Osteocyte (in vitro differentiated cells): ENCODE measurements around the gene PSME3. TPM values are rescaled to one million over a fixed set of nuclear protein-coding genes. Genes with fewer than 3 reads are reported as not detected.

Experiments
- DNase-seq: peaks from one replicate; pipeline ENCODE4 v3.0.0; 2021; ENCODE audit warnings: mixed read lengths; ENCODE audit not compliant: unreplicated experiment; ENCODE audit errors: extremely low spot score
- H3K27ac Mint-ChIP-seq: one replicate; pipeline ENCODE4 v1.8.0; 2021; ENCODE audit warnings: mild to moderate bottlenecking, mixed read lengths; ENCODE audit not compliant: unreplicated experiment
- H3K27me3 Mint-ChIP-seq: one replicate; pipeline ENCODE4 v1.8.0; 2021; ENCODE audit warnings: mixed read lengths; ENCODE audit not compliant: unreplicated experiment
- H3K36me3 Mint-ChIP-seq: one replicate; pipeline ENCODE4 v1.8.0; 2021; ENCODE audit warnings: mixed read lengths; ENCODE audit not compliant: unreplicated experiment
- H3K4me1 Mint-ChIP-seq: one replicate; pipeline ENCODE4 v1.8.0; 2021; ENCODE audit warnings: mixed read lengths; ENCODE audit not compliant: unreplicated experiment
- H3K4me3 Mint-ChIP-seq: one replicate; pipeline ENCODE4 v1.8.0; 2021; ENCODE audit warnings: mild to moderate bottlenecking, moderate library complexity, mixed read lengths; ENCODE audit not compliant: unreplicated experiment
- H3K9me3 Mint-ChIP-seq: one replicate; pipeline ENCODE4 v1.8.0; 2021; ENCODE audit warnings: mixed read lengths; ENCODE audit not compliant: unreplicated experiment
- CTCF ChIP-seq: fragments of 200-600 bp; sonication (generic); IDR thresholded peaks from 2 replicates; pipeline ENCODE4 v1.5.0; 2021; ENCODE audit warnings: antibody characterized with exemption, mild to moderate bottlenecking, moderate library complexity
- total RNA-seq: library from RNA; stranded (reverse); gene quantifications from 2 replicates; pipeline ENCODE4 v1.2.1, GENCODE V29; 2021

PSME3 gene
- total RNA-seq, 1 donor from 2014 or later = 111 TPM

- DNase-seq = no peak
- peaks cover 11% of the 10 kb centered on the region for H3K36me3 Mint-ChIP-seq
These were observed 37.0 kb upstream of the PSME3 start for GRCh38 chr17:42796066-42796758.

GRCh38 chr17:42797067-42798007 lies 35.9 kb upstream of the PSME3 start:
- peaks cover 11% of the 10 kb centered on the region for H3K36me3 Mint-ChIP-seq
- no peak for TF ChIP-seq CTCF
- peaks cover 25% of the 10 kb centered on the region for H3K4me1 Mint-ChIP-seq
- DNase-seq = no peak
- H3K27ac Mint-ChIP-seq = no peak overlapping the region
- peak overlapping the region; percentile 92 for H3K4me3 Mint-ChIP-seq
- no peaks in the 10 kb centered on the region for H3K9me3 Mint-ChIP-seq
- peaks cover 15% of the 10 kb centered on the region for H3K27me3 Mint-ChIP-seq

More at GRCh38 chr17:42796066-42796758, 37.0 kb upstream of the PSME3 start:
- no peak overlapping the region for H3K27ac Mint-ChIP-seq
- H3K4me1 Mint-ChIP-seq = peaks cover 25% of the 10 kb centered on the region
- no peaks in the 10 kb centered on the region for H3K9me3 Mint-ChIP-seq
- H3K27me3 Mint-ChIP-seq = peaks cover 10% of the 10 kb centered on the region
- H3K4me3 Mint-ChIP-seq = peak overlapping the region; percentile 92
- TF ChIP-seq CTCF = no peak

- Mint-ChIP-seq H3K4me1 (peaks cover 29% of the 10 kb centered on the region), H3K9me3 (no peaks in the 10 kb centered on the region), H3K36me3 (peaks cover 11% of the 10 kb centered on the region), H3K27me3 (peaks cover 18% of the 10 kb centered on the region), H3K4me3 (peak overlapping the region; percentile 92), H3K27ac (peak overlapping the region; percentile 90)
- no peak for DNase-seq
- no peak for TF ChIP-seq CTCF
These were observed 35.2 kb upstream of the PSME3 start for GRCh38 chr17:42798011-42798382.

GRCh38 chr17:42798383-42799380 lies 34.5 kb upstream of the PSME3 start, which contains the start of the genes CNTD1 and COA3:
Gene CNTD1 (plus strand): TSS chr17:42798861. CDS start chr17:42799068, 207 bp downstream.
Gene COA3 (minus strand): TSS chr17:42798704. CDS start chr17:42798681, 23 bp downstream.
- H3K36me3 Mint-ChIP-seq = peaks cover 11% of the 10 kb centered on the region
- peak within 1 kb of the TSS; percentile 92 for H3K4me3 Mint-ChIP-seq
- DNase-seq = peak; percentile 94
- peak within 1 kb of the TSS; percentile 90 for H3K27ac Mint-ChIP-seq
- H3K4me1 Mint-ChIP-seq = peaks cover 35% of the 10 kb centered on the region
- no peak for TF ChIP-seq CTCF
- H3K9me3 Mint-ChIP-seq = no peaks in the 10 kb centered on the region
- peaks cover 18% of the 10 kb centered on the region for H3K27me3 Mint-ChIP-seq
